Small intestine (tissue), 7 donors: ENCODE data around the gene HNF4A. TPM values are rescaled to one million over a fixed set of nuclear protein-coding genes. Genes with fewer than 3 reads are reported as not detected.

Experiments
- DNase-seq, 2 donors: peaks; one replicate each; pipeline versions ENCODE4 v3.0.0 to v3.0.0-alpha.2; 2013
- FAIRE-seq: peaks from 2 replicates; lab custom pipeline; 2012; peaks lifted over from hg19 to GRCh38; lab: Jason Lieb, UNC
- H3K27ac ChIP-seq, 3 donors: one replicate each; pipeline ENCODE4 v1.5.1; 2013; ENCODE audit warnings: low read length in 2 of 3, mild to moderate bottlenecking in 2 of 3, control low read depth in 1 of 3, inconsistent platforms in 1 of 3, low read depth in 1 of 3, moderate library complexity in 1 of 3
- H3K27me3 ChIP-seq, 3 donors: one replicate each; pipeline ENCODE4 v1.6.1; 2013; ENCODE audit warnings: low read length in 3 of 3, inconsistent platforms in 1 of 3; ENCODE audit not compliant: control insufficient read depth in 3 of 3, insufficient read depth in 3 of 3
- H3K36me3 ChIP-seq, 3 donors: one replicate each; pipeline ENCODE4 v1.6.1; 2013; ENCODE audit warnings: low read length in 3 of 3, inconsistent platforms in 1 of 3, low read depth in 1 of 3, mild to moderate bottlenecking in 1 of 3, moderate library complexity in 1 of 3; ENCODE audit not compliant: control insufficient read depth in 3 of 3, insufficient read depth in 2 of 3
- H3K4me1 ChIP-seq, 3 donors: one replicate each; pipeline ENCODE4 v1.6.1; 2013; ENCODE audit warnings: low read length in 2 of 3, inconsistent platforms in 1 of 3, low read depth in 1 of 3, mild to moderate bottlenecking in 1 of 3, moderate library complexity in 1 of 3; ENCODE audit not compliant: control insufficient read depth in 3 of 3, insufficient read depth in 2 of 3
- H3K4me3 ChIP-seq, 3 donors: one replicate each; pipeline ENCODE4 v1.5.1; 2013; ENCODE audit warnings: low read length in 3 of 3, control low read depth in 1 of 3, inconsistent platforms in 1 of 3, low read depth in 1 of 3, mild to moderate bottlenecking in 1 of 3, moderate library complexity in 1 of 3
- H3K9me3 ChIP-seq, 2 donors: one replicate each; pipeline ENCODE4 v1.6.1; 2013; ENCODE audit warnings: low read depth in 1 of 2, low read length in 1 of 2; ENCODE audit not compliant: control insufficient read depth in 2 of 2, insufficient read depth in 1 of 2
- WGBS, 3 donors: extraction: QIAGEN DNeasy Blood & Tissue Kit; methylation state at CpG; one replicate each; pipeline ENCODE4 v1.1.7; 2013; 5-methylcytosine and 5-hydroxymethylcytosine counted together
- polyA plus RNA-seq, 4 donors: library from polyadenylated mRNA; stranded (reverse) in 3 of 4; unstranded in 1 of 4; fragments of 200-250 nt in 3 of 4; fragments of 120-200 nt in 1 of 4; gene quantifications; one replicate each; pipeline versions ENCODE4 v1.2.1 to v1.2.3, GENCODE V29; 2013
- donor health status: healthy with polysubstance abuse.
- donor health status: control.
- donor health status: control.
- donor health status: Bipolar disorder and iron deficiency.
- donor health status: healthy.

The HNF4A gene
- polyA plus RNA-seq, 4 donors, result 56.7 to 324 (median 111) TPM

DNA sequence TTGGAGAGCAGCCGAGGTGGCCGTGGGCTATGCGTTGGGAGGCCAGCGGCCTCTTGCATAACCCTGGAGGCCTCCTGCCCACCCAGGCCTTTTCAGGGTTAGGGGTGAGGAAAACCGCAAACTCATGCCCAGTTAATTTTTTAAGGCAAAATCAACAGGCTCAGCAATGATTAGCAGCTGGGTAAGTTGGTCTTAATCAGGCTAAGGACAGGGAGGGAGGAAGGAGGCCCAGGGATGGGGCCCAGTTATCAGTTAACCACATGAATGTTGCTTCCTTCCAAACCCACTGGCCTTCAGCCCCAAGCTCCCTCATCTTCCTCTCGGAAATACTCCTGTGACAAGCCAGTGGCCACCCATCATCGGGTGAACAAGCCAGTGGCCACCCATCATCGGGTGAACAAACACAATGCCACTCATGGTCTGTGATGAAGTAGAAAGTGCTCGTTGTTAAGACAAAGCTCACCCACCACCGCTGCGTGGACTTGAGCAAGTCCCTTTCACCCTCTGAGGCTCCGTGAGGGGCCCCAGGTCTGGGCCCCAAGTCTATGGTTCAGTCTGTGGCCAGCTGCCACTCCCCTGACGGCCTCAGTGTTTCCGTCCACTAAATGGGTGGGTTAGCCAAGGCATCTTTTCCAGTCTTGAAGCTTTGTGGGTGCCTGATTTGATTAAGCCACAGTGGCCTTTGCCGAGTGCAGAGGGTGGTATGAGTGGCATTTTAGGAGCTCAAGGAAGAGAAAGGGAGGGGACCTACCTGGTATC lies 39.4 kb downstream of the HNF4A start:
- 41 to 61% (median 48%) methylated on average over 15 of the region's 15 CpGs for WGBS, 3 donors
- peak overlapping the region; percentile 47 to 94 (median 90) for H3K27ac ChIP-seq

DNA sequence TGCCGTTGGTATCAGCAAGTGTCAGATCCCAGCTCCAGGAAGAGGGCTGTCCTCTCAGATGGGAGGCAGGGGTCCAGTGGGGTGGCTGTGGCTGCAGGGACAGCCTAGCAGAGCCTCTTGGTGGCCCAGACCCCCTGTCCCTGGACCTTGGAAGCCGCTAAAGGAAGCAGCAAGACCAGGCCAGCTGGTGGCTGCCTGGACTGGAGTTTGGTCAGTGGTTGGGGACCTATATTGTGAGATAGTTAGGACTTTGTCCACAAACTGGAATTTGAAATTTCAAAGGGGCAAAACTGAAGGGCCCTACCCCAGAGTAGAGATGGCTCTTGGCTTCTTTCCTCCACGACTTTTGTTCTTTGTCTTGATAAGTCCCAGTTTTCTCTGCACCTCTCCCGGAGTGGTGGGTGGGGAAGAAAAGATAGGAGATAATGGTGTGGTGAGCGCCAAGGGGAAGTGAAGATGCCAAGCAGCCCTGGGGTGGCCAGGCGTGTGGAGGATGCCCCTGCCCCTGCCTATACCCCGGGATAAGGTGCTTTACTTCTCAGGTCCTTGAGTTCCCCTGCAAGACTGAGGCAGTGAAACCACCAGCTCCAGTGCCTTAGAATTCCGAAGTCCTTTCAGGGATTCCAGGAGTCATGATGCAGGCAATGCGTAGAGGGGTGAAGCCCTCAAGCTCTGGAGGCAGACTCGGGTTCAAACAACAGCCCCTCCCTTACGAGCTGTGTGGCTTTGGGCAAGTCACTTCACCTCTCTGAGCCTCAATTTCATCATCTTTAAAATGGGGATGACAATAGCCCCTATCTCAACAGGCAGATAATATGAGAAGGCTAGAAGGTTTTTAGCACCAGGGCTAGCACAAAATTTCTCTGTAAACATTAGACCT lies 40.2 kb downstream of the HNF4A start:
- Histone ChIP-seq H3K27ac (peak overlapping the region; percentile 47 to 94 (median 90)), H3K36me3 (peaks cover 0 to 47% (median 0%) of the 10 kb centered on the region in 3 donors), H3K27me3 (no peaks in the 10 kb centered on the region), H3K9me3 (no peaks in the 10 kb centered on the region), H3K4me3 (peak overlapping the region in 2 of 3 donors; percentile 66 to 69), H3K4me1 (peaks cover 0 to 80% (median 11%) of the 10 kb centered on the region in 3 donors)
- 25 to 55% (median 34%) methylated on average over 11 of the region's 11 CpGs for WGBS, 3 donors
- FAIRE-seq (no peak), DNase-seq (peak; percentile 65 to 82)

More for the DNA sequence above, 39.4 kb downstream of the HNF4A start:
- Histone ChIP-seq H3K36me3 (peaks cover 0 to 52% (median 3%) of the 10 kb centered on the region in 3 donors), H3K4me3 (peak overlapping the region in 2 of 3 donors; percentile 66 to 69), H3K9me3 (no peaks in the 10 kb centered on the region), H3K27me3 (no peaks in the 10 kb centered on the region), H3K4me1 (peaks cover 0 to 75% (median 11%) of the 10 kb centered on the region in 3 donors)
- peak in 1 of 2 donors; percentile 70 for DNase-seq
- no peak for FAIRE-seq

DNA sequence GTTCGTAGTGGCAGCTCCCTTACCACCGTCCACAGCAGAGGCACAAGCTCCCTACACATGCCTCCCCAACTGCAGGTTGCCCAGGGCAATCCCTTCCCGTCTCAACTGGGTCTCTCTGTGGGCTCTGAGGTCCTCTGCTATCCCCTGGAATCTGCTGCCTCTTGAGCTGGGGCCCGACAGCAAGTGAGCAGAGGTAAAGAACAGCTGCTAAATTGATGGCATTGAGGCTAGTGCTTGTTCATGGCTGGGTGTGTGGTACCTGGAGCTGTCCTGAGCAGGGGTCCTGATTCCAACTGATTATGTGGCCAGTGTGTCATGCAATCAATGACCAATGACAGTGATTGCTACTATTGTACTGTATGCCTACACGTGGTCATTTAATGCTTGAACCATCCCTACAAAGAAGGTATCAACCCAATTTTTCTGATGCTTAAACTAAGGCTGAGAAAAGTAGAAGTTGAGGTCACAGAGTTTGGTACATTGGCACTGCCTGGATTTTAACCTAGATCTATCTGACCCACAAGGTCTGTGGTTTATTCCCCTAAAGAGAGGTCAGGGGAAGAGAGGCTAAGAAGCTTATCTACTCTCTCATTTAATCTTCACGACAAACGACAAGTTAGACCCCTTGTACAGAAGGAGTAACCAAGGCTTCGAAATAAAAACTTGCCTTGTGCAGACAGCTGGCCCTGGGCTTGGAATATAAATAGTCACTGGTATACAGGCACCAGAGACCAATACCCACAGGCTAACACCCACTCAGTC lies 41.1 kb downstream of the HNF4A start:
- Histone ChIP-seq H3K9me3 (no peaks in the 10 kb centered on the region), H3K27ac (peak overlapping the region; percentile 24 to 90 (median 36)), H3K36me3 (peaks cover 0 to 43% (median 0%) of the 10 kb centered on the region in 3 donors), H3K4me1 (peaks cover 0 to 77% (median 11%) of the 10 kb centered on the region in 3 donors), H3K4me3 (no peak overlapping the region), H3K27me3 (no peaks in the 10 kb centered on the region)
- FAIRE-seq, result no peak
- WGBS, 3 donors, result 34 to 45% (median 39%) methylated on average over 8 of the region's 8 CpGs
- DNase-seq, result peak in 1 of 2 donors; percentile 33

DNA sequence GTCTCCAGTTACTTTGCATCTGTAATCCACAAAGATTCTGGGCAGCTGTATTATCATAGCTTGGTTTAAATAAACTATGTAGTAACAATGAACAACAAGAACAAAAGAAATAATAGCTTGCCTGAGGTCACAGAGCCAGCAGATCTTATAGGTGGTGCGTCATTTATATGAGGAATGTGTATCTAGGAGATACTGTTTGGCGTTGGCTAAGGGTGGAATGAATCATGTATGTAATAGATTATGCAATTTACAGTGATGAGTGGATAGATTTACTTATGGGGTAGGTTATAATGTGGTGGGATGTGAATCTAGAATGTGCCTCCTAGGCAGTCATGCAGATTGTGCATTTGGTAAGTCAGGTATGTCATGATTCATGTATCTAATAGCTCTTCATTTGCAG lies 42.8 kb downstream of the HNF4A start:
- peak; percentile 53 to 82 for DNase-seq
- Histone ChIP-seq H3K27me3 (no peaks in the 10 kb centered on the region), H3K27ac (peak overlapping the region in 1 of 3 donors; percentile 97), H3K36me3 (peaks cover 0 to 48% (median 0%) of the 10 kb centered on the region in 3 donors), H3K9me3 (no peaks in the 10 kb centered on the region), H3K4me3 (no peak overlapping the region), H3K4me1 (peaks cover 0 to 63% (median 11%) of the 10 kb centered on the region in 3 donors)
- no peak for FAIRE-seq
- 25 to 60% (median 36%) methylated on average over 2 of the region's 2 CpGs for WGBS, 3 donors

DNA sequence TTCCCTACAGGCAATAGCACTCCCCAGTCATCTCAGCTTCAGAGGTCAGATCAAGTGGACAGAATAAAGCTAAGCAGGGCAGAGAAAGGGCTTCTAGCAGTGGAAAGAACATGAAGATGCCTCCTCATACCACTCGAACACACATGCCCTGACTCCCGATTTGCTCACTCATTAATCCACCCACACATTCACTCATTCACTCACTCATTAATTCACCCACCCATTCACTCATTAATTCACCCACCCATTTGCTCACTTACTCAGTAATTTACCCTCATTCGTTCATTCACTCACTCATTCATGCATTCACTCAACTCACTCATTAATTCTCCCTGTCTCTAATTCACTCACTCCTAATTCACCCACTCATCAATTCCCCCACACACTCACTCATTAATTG lies 43.9 kb downstream of the HNF4A start:
- DNase-seq (peak in 1 of 2 donors; percentile 26), FAIRE-seq (no peak)
- Histone ChIP-seq H3K9me3 (no peaks in the 10 kb centered on the region), H3K27ac (peak overlapping the region in 2 of 3 donors; percentile 78 to 97), H3K27me3 (no peaks in the 10 kb centered on the region), H3K4me3 (no peak overlapping the region), H3K36me3 (peaks cover 0 to 51% (median 0%) of the 10 kb centered on the region in 3 donors), H3K4me1 (peaks cover 0 to 52% (median 11%) of the 10 kb centered on the region in 3 donors)
- 40 to 56% (median 45%) methylated on average over 3 of the region's 3 CpGs for WGBS, 3 donors

DNA sequence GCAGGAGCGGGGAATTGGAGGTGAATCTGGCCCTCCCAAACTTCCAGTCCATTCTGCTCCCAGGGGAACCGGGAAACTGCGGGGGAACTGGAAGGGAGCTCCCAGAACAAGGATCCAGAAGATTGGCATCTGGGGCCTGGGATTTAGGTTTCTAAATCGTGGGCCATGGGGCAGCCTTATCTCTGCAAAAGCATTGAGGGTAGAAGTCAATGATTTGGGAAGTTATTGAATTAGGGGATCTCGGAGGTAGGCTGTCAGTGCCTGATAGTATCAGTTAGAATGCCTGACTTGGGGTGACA lies 45.1 kb downstream of the HNF4A start:
- H3K27ac ChIP-seq, result peak overlapping the region; percentile 74 to 97 (median 78)
- H3K27me3 ChIP-seq, result no peaks in the 10 kb centered on the region
- no peak for DNase-seq

DNA sequence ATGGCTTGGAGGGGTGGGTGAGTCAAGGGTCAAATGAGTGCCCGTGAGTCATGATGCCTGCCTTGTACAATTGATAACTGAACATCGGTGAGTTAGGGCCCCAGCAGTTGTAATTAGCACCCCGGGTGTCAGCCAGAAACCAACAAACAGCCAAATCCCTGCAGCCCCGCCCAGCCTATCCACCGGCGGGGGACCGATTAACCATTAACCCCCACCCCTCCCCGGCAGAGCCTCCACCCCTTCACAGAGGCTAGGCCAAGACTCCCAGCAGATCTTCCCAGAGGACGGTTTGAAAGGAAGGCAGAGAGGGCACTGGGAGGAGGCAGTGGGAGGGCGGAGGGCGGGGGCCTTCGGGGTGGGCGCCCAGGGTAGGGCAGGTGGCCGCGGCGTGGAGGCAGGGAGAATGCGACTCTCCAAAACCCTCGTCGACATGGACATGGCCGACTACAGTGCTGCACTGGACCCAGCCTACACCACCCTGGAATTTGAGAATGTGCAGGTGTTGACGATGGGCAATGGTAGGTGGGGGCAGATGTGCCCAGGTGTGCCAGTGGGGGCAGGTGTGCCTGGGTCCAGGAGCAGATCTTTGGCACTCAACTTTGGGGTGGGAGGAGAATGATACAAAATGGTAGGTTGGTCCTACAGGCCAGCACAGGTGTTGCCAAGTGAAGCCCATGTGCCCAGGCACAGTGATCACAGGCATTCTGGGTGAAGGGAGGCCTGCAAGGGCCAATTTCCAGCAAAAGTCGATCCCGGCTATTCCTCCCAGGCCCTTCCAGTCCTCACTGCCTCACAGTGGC lies 45.7 kb downstream of the HNF4A start:
- Histone ChIP-seq H3K36me3 (peaks cover 0 to 61% (median 0%) of the 10 kb centered on the region in 3 donors), H3K27me3 (no peaks in the 10 kb centered on the region), H3K9me3 (no peaks in the 10 kb centered on the region), H3K4me1 (peaks cover 0 to 50% (median 11%) of the 10 kb centered on the region in 3 donors), H3K27ac (peak overlapping the region; percentile 92 to 97 (median 94)), H3K4me3 (peak overlapping the region in 2 of 3 donors; percentile 65 to 99)
- DNase-seq (peak; percentile 89 to 95), FAIRE-seq (no peak)
- 23 to 60% (median 31%) methylated on average over 23 of the region's 23 CpGs for WGBS, 3 donors

More for the DNA sequence above, 45.1 kb downstream of the HNF4A start:
- Histone ChIP-seq H3K36me3 (peaks cover 0 to 55% (median 0%) of the 10 kb centered on the region in 3 donors), H3K9me3 (no peaks in the 10 kb centered on the region), H3K4me1 (peaks cover 0 to 50% (median 11%) of the 10 kb centered on the region in 3 donors), H3K4me3 (peak overlapping the region in 1 of 3 donors; percentile 99)
- 13 to 59% (median 26%) methylated on average over 5 of the region's 5 CpGs for WGBS, 3 donors
- no peak for FAIRE-seq
